IPS-15b (cell line): ENCODE data around the gene SYNPO2.

Experiments
- H3K27me3 ChIP-seq: one replicate; pipeline ENCODE4 v1.6.1; 2013; ENCODE audit warnings: low read length; ENCODE audit not compliant: control insufficient read depth, insufficient read depth
- H3K36me3 ChIP-seq: one replicate; pipeline ENCODE4 v1.6.1; 2013; ENCODE audit warnings: low read length; ENCODE audit not compliant: control insufficient read depth, insufficient read depth
- H3K4me1 ChIP-seq: one replicate; pipeline ENCODE4 v1.6.1; 2013; ENCODE audit warnings: mild to moderate bottlenecking, low read length; ENCODE audit not compliant: control insufficient read depth, insufficient read depth
- H3K4me3 ChIP-seq: one replicate; pipeline ENCODE4 v1.5.1; 2013; ENCODE audit warnings: low read depth, low read length
- H3K9ac ChIP-seq: one replicate; pipeline ENCODE4 v1.6.1; 2013; ENCODE audit warnings: low read depth, mild to moderate bottlenecking, low read length
- H3K9me3 ChIP-seq: one replicate; pipeline ENCODE4 v1.6.1; 2013; ENCODE audit warnings: mild to moderate bottlenecking, low read length; ENCODE audit not compliant: control insufficient read depth, insufficient read depth

The SYNPO2 gene

DNA sequence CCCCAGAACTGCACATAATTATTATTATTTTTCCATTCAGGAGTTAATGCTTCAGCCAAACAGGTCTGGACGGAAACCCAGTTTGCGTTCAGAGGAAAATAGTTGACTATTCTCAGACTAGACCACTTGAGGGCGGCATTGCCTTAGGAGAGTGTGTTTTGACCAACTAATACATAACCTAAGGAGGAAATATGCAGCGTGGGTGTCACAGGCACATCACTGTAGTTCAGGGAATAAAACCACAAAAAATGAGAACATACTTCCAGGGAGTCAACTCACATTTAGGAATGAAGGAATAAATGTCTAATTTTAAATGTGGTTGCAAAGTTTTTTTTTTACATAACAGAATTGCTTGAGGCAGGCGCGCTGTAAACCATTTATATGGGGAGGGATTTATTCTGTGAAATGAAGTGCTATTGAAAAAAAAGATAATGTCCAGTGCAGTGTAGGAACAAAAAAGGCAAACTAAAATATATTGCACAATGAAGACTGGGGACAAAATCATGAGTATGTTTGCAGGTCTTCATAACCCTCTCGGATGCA lies 93.3 kb downstream of the SYNPO2 start:
- H3K9ac ChIP-seq = no peak overlapping the region
- H3K4me3 ChIP-seq = no peak overlapping the region
- no peaks in the 10 kb centered on the region for H3K27me3 ChIP-seq
- no peaks in the 10 kb centered on the region for H3K36me3 ChIP-seq
- H3K9me3 ChIP-seq = no peaks in the 10 kb centered on the region
- H3K4me1 ChIP-seq = no peaks in the 10 kb centered on the region

DNA sequence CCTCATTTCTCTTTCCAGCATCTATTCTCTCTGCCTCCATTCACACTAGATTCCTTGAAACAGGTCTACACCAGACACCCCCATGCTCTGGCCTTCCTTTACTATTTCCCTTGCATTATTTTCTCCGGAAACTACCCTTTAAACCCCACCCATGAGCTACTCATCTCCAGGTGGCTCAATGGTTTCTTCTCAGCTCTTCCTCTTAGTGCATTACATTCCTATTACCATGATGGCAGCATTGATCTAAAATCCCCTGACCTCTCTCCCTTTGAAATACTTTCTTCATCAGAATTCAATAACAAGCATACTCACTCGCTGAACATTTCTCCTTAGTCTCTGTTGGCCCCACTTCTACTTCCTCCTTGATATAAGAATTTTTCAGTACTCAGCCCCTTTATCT lies 94.6 kb downstream of the SYNPO2 start:
- no peak overlapping the region for H3K9ac ChIP-seq
- H3K9me3 ChIP-seq = no peaks in the 10 kb centered on the region
- no peaks in the 10 kb centered on the region for H3K36me3 ChIP-seq
- no peaks in the 10 kb centered on the region for H3K4me1 ChIP-seq
- H3K27me3 ChIP-seq = no peaks in the 10 kb centered on the region
- H3K4me3 ChIP-seq = no peak overlapping the region

- Histone ChIP-seq H3K4me1 (no peaks in the 10 kb centered on the region), H3K27me3 (no peaks in the 10 kb centered on the region), H3K9me3 (no peaks in the 10 kb centered on the region), H3K36me3 (no peaks in the 10 kb centered on the region), H3K4me3 (no peak overlapping the region), H3K9ac (no peak overlapping the region)
These were observed 95.2 kb downstream of the SYNPO2 start for GRCh38 chr4:118983831-118984230.

GRCh38 chr4:118985170-118986000 lies 96.7 kb downstream of the SYNPO2 start:
- Histone ChIP-seq H3K4me3 (no peak overlapping the region), H3K36me3 (no peaks in the 10 kb centered on the region), H3K9me3 (no peaks in the 10 kb centered on the region), H3K4me1 (no peaks in the 10 kb centered on the region), H3K27me3 (no peaks in the 10 kb centered on the region), H3K9ac (no peak overlapping the region)

DNA sequence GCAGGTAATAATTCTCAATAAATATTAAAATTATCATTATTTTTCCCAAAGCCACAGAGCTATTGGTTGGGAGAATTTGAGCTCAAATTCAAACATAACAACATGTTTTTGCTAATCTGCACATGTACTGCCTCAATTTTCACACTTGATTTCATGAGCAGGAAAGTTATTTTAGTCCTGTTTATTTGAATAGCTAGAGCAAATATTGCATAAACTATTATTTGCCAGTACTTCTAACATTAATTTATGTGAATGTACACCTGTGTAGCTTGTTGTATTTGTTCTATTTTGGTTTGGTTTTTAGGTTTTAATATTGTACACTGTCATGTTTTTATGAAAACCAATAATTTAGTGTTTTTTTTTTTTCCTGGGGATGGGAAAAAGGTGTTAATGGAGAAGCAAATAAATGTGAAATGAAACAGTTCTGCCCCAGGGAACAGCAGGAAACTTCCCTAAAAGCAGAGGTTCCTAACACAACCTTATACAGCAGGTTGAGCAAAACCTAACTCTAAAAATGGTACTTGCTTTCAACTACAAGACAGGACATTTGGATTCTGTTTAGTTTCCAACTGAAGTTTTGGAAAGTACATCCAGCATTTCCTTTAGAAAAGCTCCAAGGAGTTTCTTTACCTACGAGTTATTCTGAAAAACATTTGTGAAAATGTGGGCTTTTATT lies 99.4 kb downstream of the SYNPO2 start:
- Histone ChIP-seq H3K36me3 (no peaks in the 10 kb centered on the region), H3K4me1 (no peaks in the 10 kb centered on the region), H3K9me3 (no peaks in the 10 kb centered on the region), H3K4me3 (no peak overlapping the region), H3K27me3 (no peaks in the 10 kb centered on the region), H3K9ac (no peak overlapping the region)

- no peaks in the 10 kb centered on the region for H3K27me3 ChIP-seq
- no peak overlapping the region for H3K4me3 ChIP-seq
- no peaks in the 10 kb centered on the region for H3K36me3 ChIP-seq
- H3K9me3 ChIP-seq = no peaks in the 10 kb centered on the region
- H3K9ac ChIP-seq = no peak overlapping the region
- no peaks in the 10 kb centered on the region for H3K4me1 ChIP-seq
These were observed 100.0 kb downstream of the SYNPO2 start for GRCh38 chr4:118988635-118988972.

DNA sequence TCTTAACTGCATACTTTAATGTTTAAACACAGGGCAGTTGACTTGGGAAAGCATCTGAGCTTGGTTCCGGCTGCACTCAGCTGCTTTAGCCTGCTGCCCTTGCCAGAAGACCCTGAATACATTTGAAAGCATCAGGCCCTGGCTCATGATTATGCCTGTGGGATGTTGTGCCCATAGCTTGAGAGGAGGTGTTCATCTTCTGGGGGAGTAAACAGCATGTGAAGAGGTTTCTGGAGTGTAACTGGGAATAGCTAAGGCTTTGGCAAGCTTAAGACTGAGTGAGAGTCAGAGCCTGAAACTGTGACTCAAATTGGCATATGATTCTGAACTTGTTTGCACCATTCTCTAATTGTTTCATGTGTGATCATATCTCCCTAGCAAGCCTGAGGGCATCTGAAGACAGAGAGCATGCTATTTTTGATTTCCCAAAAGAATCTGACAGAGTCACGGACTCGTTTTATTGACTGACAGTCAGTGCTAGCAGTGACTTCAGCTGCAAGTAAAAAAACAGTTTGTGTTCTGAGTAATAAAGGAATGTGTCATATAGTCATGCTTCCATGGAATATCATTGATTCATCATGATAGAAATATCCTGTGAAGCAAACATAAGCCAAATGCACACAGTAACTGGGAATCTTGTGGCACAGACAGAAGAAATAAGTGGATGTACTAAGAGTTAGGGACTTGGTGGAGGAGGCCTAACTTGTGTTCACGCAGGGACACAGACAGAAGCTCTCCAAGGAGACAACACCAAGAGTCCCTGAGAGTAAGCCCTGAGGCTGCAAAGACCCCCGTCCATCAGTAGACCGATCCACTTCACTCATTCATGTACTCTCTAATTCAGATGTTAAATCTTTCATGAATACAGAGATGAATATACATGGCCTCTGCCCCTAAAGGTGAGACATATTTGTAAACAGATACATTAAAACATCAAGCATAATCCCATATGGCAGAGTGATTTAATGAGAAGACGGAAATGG lies 100.7 kb downstream of the SYNPO2 start:
- Histone ChIP-seq H3K9ac (no peak overlapping the region), H3K27me3 (no peaks in the 10 kb centered on the region), H3K36me3 (no peaks in the 10 kb centered on the region), H3K4me3 (no peak overlapping the region), H3K4me1 (no peaks in the 10 kb centered on the region), H3K9me3 (no peaks in the 10 kb centered on the region)

- Histone ChIP-seq H3K27me3 (no peaks in the 10 kb centered on the region), H3K4me1 (no peaks in the 10 kb centered on the region), H3K9ac (no peak overlapping the region), H3K4me3 (no peak overlapping the region), H3K9me3 (no peaks in the 10 kb centered on the region), H3K36me3 (no peaks in the 10 kb centered on the region)
These were observed 103.0 kb downstream of the SYNPO2 start for GRCh38 chr4:118991686-118992085.

- no peaks in the 10 kb centered on the region for H3K36me3 ChIP-seq
- H3K9me3 ChIP-seq = no peaks in the 10 kb centered on the region
- H3K27me3 ChIP-seq = no peaks in the 10 kb centered on the region
- H3K4me3 ChIP-seq = no peak overlapping the region
- no peaks in the 10 kb centered on the region for H3K4me1 ChIP-seq
- H3K9ac ChIP-seq = no peak overlapping the region
These were observed 103.5 kb downstream of the SYNPO2 start for GRCh38 chr4:118992149-118992548.

- H3K27me3 ChIP-seq = no peaks in the 10 kb centered on the region
- H3K4me3 ChIP-seq = no peak overlapping the region
- H3K9ac ChIP-seq = no peak overlapping the region
- no peaks in the 10 kb centered on the region for H3K36me3 ChIP-seq
- no peaks in the 10 kb centered on the region for H3K9me3 ChIP-seq
- H3K4me1 ChIP-seq = peaks cover 3% of the 10 kb centered on the region
These were observed 104.7 kb downstream of the SYNPO2 start for GRCh38 chr4:118993333-118993732.

GRCh38 chr4:118994030-118994429 lies 105.4 kb downstream of the SYNPO2 start:
- H3K9ac ChIP-seq = no peak overlapping the region
- no peaks in the 10 kb centered on the region for H3K27me3 ChIP-seq
- H3K4me1 ChIP-seq = peaks cover 3% of the 10 kb centered on the region
- H3K4me3 ChIP-seq = no peak overlapping the region
- no peaks in the 10 kb centered on the region for H3K9me3 ChIP-seq
- no peaks in the 10 kb centered on the region for H3K36me3 ChIP-seq
